HepG2 (cell line): Measurements from ENCODE around the gene KIZ. TPM values are rescaled to one million over a fixed set of nuclear protein-coding genes. Genes with fewer than 3 reads are reported as not detected.

Experiments used
- ATAC-seq: fragments of 200-7000 bp; cut with Tn5 transposase; 3 replicates; pipeline ENCODE4 v1.9.1; 2020; ENCODE audit warnings: mild to moderate bottlenecking, moderate library complexity
- BruUV-seq: library from RNA; stranded (reverse); fragments of 400-500 nt; replicated peaks from 2 replicates; lab custom pipeline; 2021; lab: Mats Ljungman, UMichigan
- CTCF ChIA-PET: fragments of 300-600 bp; formaldehyde crosslinking; extraction: SDS; loops from one replicate; lab custom pipeline; 2021; ENCODE audit warnings: low total read pairs, inconsistent platforms, low intra/inter-chr PET ratio; lab: Yijun Ruan, JAX
- POLR2A ChIA-PET: fragments of 350-600 bp; sonication (Branson Sonifier 250); formaldehyde crosslinking; loops from one replicate; lab custom pipeline; 2020; ENCODE audit warnings: antibody characterized with exemption, inconsistent platforms; lab: Yijun Ruan, JAX
- DNase-seq: peaks from one replicate; pipeline ENCODE4 v3.0.0-alpha.2; 2015; ENCODE audit warnings: low spot score
- FAIRE-seq: peaks from 3 replicates; lab custom pipeline; 2011; peaks lifted over from hg19 to GRCh38; lab: Jason Lieb, UNC
- H2AFZ ChIP-seq: one replicate; pipeline ENCODE4 v1.6.1; 2011; ENCODE audit warnings: low read length, inconsistent platforms
- H3K27ac ChIP-seq: fragments of 300-600 bp; 3 replicates; pipeline ENCODE4 v1.8.0; 2011; ENCODE audit warnings: mixed run types, mild to moderate bottlenecking, mixed read lengths, low read length, inconsistent platforms; ENCODE audit not compliant: insufficient read depth; ENCODE audit errors: extremely low read length
- H3K27me3 ChIP-seq, 2 experiments: fragments of 200-600 bp in 1 of 2; 2 replicates in 1 of 2; 3 replicates in 1 of 2; pipeline versions ENCODE4 v1.6.0 to v1.8.0; 2011; ENCODE audit warnings: low read length in 2 of 2, mild to moderate bottlenecking in 2 of 2, moderate library complexity in 2 of 2, inconsistent platforms in 1 of 2; ENCODE audit not compliant: insufficient read depth in 2 of 2, control insufficient read depth in 1 of 2
- H3K36me3 ChIP-seq, 2 experiments: fragments of 200-600 bp in 1 of 2; replicated peaks in 1 of 2; 2 replicates in 1 of 2; 3 replicates in 1 of 2; pipeline versions ENCODE4 v1.5.1 to v1.8.0; 2011; ENCODE audit warnings: low read length in 2 of 2, inconsistent platforms in 1 of 2; ENCODE audit not compliant: insufficient read depth in 2 of 2, control insufficient read depth in 1 of 2
- H3K4me1 ChIP-seq: 2 replicates; pipeline ENCODE4 v1.5.1; 2012; ENCODE audit warnings: low read length, inconsistent platforms; ENCODE audit not compliant: insufficient read depth
- H3K4me2 ChIP-seq: 2 replicates; pipeline ENCODE4 v1.6.0; 2011; ENCODE audit warnings: low read depth, low read length, inconsistent platforms
- H3K4me3 ChIP-seq, 3 experiments: fragments of 200-600 bp in 1 of 3; sonication (generic), shearing (Covaris generic) in 1 of 3; replicated peaks in 1 of 3; 2 replicates each; pipeline ENCODE4 v1.5.1; 2011 to 2016; ENCODE audit warnings: low read length in 3 of 3, inconsistent platforms in 2 of 3, low read depth in 2 of 3, mild to moderate bottlenecking in 2 of 3, control low read depth in 1 of 3, mixed read lengths in 1 of 3; ENCODE audit not compliant: insufficient read depth in 1 of 3
- H3K79me2 ChIP-seq: one replicate; pipeline ENCODE4 v1.6.1; 2011; ENCODE audit warnings: low read length, inconsistent platforms; ENCODE audit not compliant: insufficient read depth
- H3K9ac ChIP-seq: 2 replicates; pipeline ENCODE4 v1.6.0; 2011; ENCODE audit warnings: mild to moderate bottlenecking, low read depth, low read length, inconsistent platforms; ENCODE audit not compliant: insufficient read depth
- H3K9me3 ChIP-seq: 2 replicates; pipeline ENCODE4 v1.5.1; 2012; ENCODE audit warnings: mild to moderate bottlenecking, low read length
- H4K20me1 ChIP-seq: 2 replicates; pipeline ENCODE4 v1.6.0; 2011; ENCODE audit warnings: inconsistent platforms, mild to moderate bottlenecking, low read length, moderate library complexity; ENCODE audit not compliant: insufficient read depth
- DDIT3 ChIP-seq: sonication (generic); formaldehyde crosslinking; IDR thresholded peaks from 2 replicates; pipeline ENCODE4 v1.4.0; 2020; ENCODE audit warnings: mild to moderate bottlenecking, missing genetic modification reagents
- HOXD1 ChIP-seq: sonication (generic); formaldehyde crosslinking; IDR thresholded peaks from 2 replicates; pipeline ENCODE4 v1.5.0; 2020; ENCODE audit warnings: missing genetic modification reagents
- KDM2A ChIP-seq: sonication (generic); formaldehyde crosslinking; IDR thresholded peaks from 2 replicates; pipeline ENCODE4 v1.4.0; 2020; ENCODE audit warnings: low read depth, missing genetic modification reagents, borderline replicate concordance
- KDM3A ChIP-seq: IDR thresholded peaks from 2 replicates; pipeline ENCODE4 v1.6.1; 2018; ENCODE audit warnings: low read depth, missing compliant biosample characterization
- NR2F1 ChIP-seq, 2 experiments: fragments of 450-650 bp in 1 of 2; formaldehyde crosslinking in 1 of 2; IDR thresholded peaks; 2 replicates each; pipeline versions ENCODE4 v1.5.0 to v1.6.1; 2016 to 2020; ENCODE audit warnings: mild to moderate bottlenecking in 1 of 2, missing compliant biosample characterization in 1 of 2, missing genetic modification reagents in 1 of 2, moderate library complexity in 1 of 2
- NRL ChIP-seq: sonication (generic); formaldehyde crosslinking; IDR thresholded peaks from 2 replicates; pipeline ENCODE4 v1.5.0; 2020; ENCODE audit warnings: missing genetic modification reagents, mild to moderate bottlenecking, moderate library complexity, borderline replicate concordance
- PRDM10 ChIP-seq: sonication (generic); formaldehyde crosslinking; IDR thresholded peaks from 2 replicates; pipeline ENCODE4 v1.4.0; 2020; ENCODE audit warnings: low read depth, missing genetic modification reagents
- RARA ChIP-seq: IDR thresholded peaks from 2 replicates; pipeline ENCODE4 v1.6.1; 2016; ENCODE audit warnings: missing genetic modification reagents, missing compliant biosample characterization
- RXRB ChIP-seq: IDR thresholded peaks from 2 replicates; pipeline ENCODE4 v1.6.1; 2016; ENCODE audit warnings: borderline replicate concordance, missing genetic modification reagents, missing compliant biosample characterization
- SIX4 ChIP-seq: sonication (generic); formaldehyde crosslinking; IDR thresholded peaks from 2 replicates; pipeline ENCODE4 v1.4.0; 2020; ENCODE audit warnings: missing genetic modification reagents
- TBX3 ChIP-seq: fragments of 450-650 bp; IDR thresholded peaks from 2 replicates; pipeline ENCODE4 v1.6.1; 2017; ENCODE audit warnings: antibody characterized with exemption, mild to moderate bottlenecking, inconsistent platforms, borderline replicate concordance
- TRAFD1 ChIP-seq: sonication (generic); formaldehyde crosslinking; IDR thresholded peaks from 2 replicates; pipeline ENCODE4 v1.5.1; 2020; ENCODE audit warnings: missing genetic modification reagents, mild to moderate bottlenecking, borderline replicate concordance
- ZNF121 ChIP-seq: sonication (generic); formaldehyde crosslinking; IDR thresholded peaks from 2 replicates; pipeline ENCODE4 v1.5.0; 2020; ENCODE audit warnings: mild to moderate bottlenecking, missing genetic modification reagents
- ZNF558 ChIP-seq: sonication (generic); formaldehyde crosslinking; IDR thresholded peaks from 2 replicates; pipeline ENCODE4 v1.9.0; 2022; ENCODE audit warnings: mild to moderate bottlenecking, missing genetic modification reagents, borderline replicate concordance
- ZNF775 ChIP-seq: sonication (generic); formaldehyde crosslinking; IDR thresholded peaks from 2 replicates; pipeline ENCODE4 v1.4.0; 2020; ENCODE audit warnings: missing genetic modification reagents, mild to moderate bottlenecking, moderate library complexity, borderline replicate concordance
- ZNF792 ChIP-seq: IDR thresholded peaks from 2 replicates; pipeline ENCODE4 v1.6.1; 2016
- ZNF816 ChIP-seq: sonication (generic); formaldehyde crosslinking; IDR thresholded peaks from 2 replicates; pipeline ENCODE4 v1.8.0; 2022; ENCODE audit warnings: missing genetic modification reagents, mild to moderate bottlenecking, borderline replicate concordance
- ZNF891 ChIP-seq: sonication (generic); formaldehyde crosslinking; IDR thresholded peaks from 2 replicates; pipeline ENCODE4 v1.5.0; 2020; ENCODE audit warnings: mild to moderate bottlenecking, missing genetic modification reagents
- WGBS: methylation state at CpG from one replicate; pipeline ENCODE4 v1.1.6; 2017; ENCODE audit warnings: low lambda C conversion rate; 5-methylcytosine and 5-hydroxymethylcytosine counted together
- in situ Hi-C: cut with HindIII; loops from 2 replicates; pipeline ENCODE4 v1.10.0; 2017; ENCODE audit warnings: low pct_unique_long_range_greater_than_20kb; ENCODE audit not compliant: extremely low pct_ligation_motif_present
- intact Hi-C: fragments of 100-400 bp; cut with micrococcal nuclease; formaldehyde crosslinking; loops from one replicate; pipeline ENCODE4 v1.10.0; 2022; ENCODE audit not compliant: unreplicated experiment
- polyA plus RNA-seq, 8 experiments: library from polyadenylated mRNA; depleted of rRNA in 3 of 8; stranded (reverse) in 7 of 8; unstranded in 1 of 8; fragments of >200 nt; fragmentation: Illumina TruSeq in 4 of 8; extraction: Trizol in 4 of 8; gene quantifications; 2 replicates each; pipeline versions ENCODE4 v1.2.1 to v1.2.3, GENCODE V29; 2011 to 2016; ENCODE audit warnings: low read depth in 4 of 8, missing spikeins in 1 of 8, mixed read lengths in 1 of 8; ENCODE audit not compliant: insufficient read depth in 1 of 8
- total RNA-seq, 5 experiments: library from RNA; depleted of rRNA; stranded (reverse); fragments of >200 nt; fragmentation: Illumina TruSeq; extraction: Trizol; gene quantifications; 2 replicates each; pipeline ENCODE4 v1.2.3, GENCODE V29; 2016; ENCODE audit warnings: low read depth in 1 of 5

Gene KIZ
- total and polyA plus RNA-seq, 2 of the 13 experiments (the other 11 are each of a cell fraction or from before 2014, with no cell fraction given): 46.3 to 114 TPM

GRCh38 chr20:21184819-21185218 lies 58.9 kb downstream of the KIZ start:
- POLR2A ChIA-PET: interaction anchor here (1.1 kb wide), 1 partner anchor 59 kb away, joined by 5 read pairs; the partner anchor contains the start of gene KIZ
- H3K4me1 ChIP-seq: peaks cover 24% of the 10 kb centered on the region
- FAIRE-seq (peak; percentile 15), ATAC-seq (peak; percentile 77), DNase-seq (peak; percentile 71)
- H3K27me3 ChIP-seq: no peaks in the 10 kb centered on the region
- 50% methylated on average over 3 of the region's 3 CpGs for WGBS
- BruUV-seq: no TSS peak
- H3K4me2 ChIP-seq: no peak overlapping the region
- intact Hi-C loops: no loop called here
- no peak overlapping the region for H2AFZ ChIP-seq
- H3K9me3 ChIP-seq: no peaks in the 10 kb centered on the region
- CTCF ChIA-PET: no interaction called here
- H3K79me2 ChIP-seq: no peaks in the 10 kb centered on the region
- in situ Hi-C loops: no loop called here
- no peaks in the 10 kb centered on the region for H4K20me1 ChIP-seq
- no peak overlapping the region for H3K9ac ChIP-seq
- no peak overlapping the region for H3K4me3 ChIP-seq
- peak overlapping the region; percentile 8 for H3K27ac ChIP-seq
- H3K36me3 ChIP-seq: peaks cover 11 to 32% of the 10 kb centered on the region in 2 experiments
- TF ChIP-seq ZNF121 (CRISPR knock-in tag): peak; percentile 82
- no peak for TF ChIP-seq HOXD1 (CRISPR knock-in tag)
- 0 out of 2 replicates have a peak, but pooled peaks have one; percentile 31 for TF ChIP-seq PRDM10 (CRISPR knock-in tag)
- no peak for TF ChIP-seq TBX3
- TF ChIP-seq TRAFD1 (CRISPR knock-in tag): no peak
- TF ChIP-seq SIX4 (CRISPR knock-in tag): peak; percentile 48; the same call in 1 of the 2 replicates
- no peak for TF ChIP-seq NRL
- TF ChIP-seq ZNF891: no peak
- TF ChIP-seq ZNF816 (CRISPR knock-in tag): no peak
- no peak for TF ChIP-seq KDM3A (CRISPR knock-in tag)
- 0 out of 2 replicates have a peak, but pooled peaks have one; percentile 23 for TF ChIP-seq RARA (CRISPR knock-in tag)
- TF ChIP-seq ZNF792: peak; percentile 48; the same call in 1 of the 2 replicates
- peak; percentile 33; the same call in 1 of the 2 replicates for TF ChIP-seq RXRB (CRISPR knock-in tag)
- no peak for TF ChIP-seq NR2F1 (CRISPR knock-in tag; IDR thresholded peaks at IDR 0.05)
- TF ChIP-seq ZNF558 (CRISPR knock-in tag): no peak
- 0 out of 2 replicates have a peak, but pooled peaks have one; percentile 37 for TF ChIP-seq KDM2A
- TF ChIP-seq DDIT3 (CRISPR knock-in tag): no peak
- TF ChIP-seq ZNF775 (CRISPR knock-in tag): no peak
